Measurements from ENCODE around the gene RBKS. TPM values are rescaled to one million over a fixed set of nuclear protein-coding genes. Genes with fewer than 3 reads are reported as not detected.

The RBKS gene
- total and polyA plus RNA-seq, 4 donors: 0.90 to 6.5 (median 4.6) TPM

DNA sequence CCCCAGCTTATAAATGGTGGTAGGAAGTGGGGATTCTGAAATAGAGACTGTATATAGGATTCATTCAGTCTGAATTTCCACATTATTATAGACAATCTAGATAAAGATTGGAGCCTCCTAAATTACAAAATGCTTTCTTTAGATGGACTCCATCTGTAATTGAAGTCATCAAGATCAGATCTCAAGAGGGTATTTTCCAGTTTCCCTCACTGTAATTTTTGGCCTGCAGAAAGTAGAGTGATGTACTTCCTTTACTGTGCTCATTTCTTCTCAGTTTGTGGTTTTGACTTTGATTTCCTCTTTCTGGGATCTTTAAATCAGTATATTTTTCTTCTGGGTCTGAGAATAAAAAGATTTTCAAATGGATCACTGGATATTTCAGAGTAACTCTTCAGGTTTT lies 7.5 kb upstream of the RBKS start:
- no peak for DNase-seq
- Histone ChIP-seq H3K36me3 (ENCODE audit: control insufficient read depth in 1 of 2, insufficient read depth in 2 of 2, low read length in 1 of 2) (peaks cover 0 to 9% of the 10 kb centered on the region in 2 donors), H3K4me3 (ENCODE audit: low read length in 2 of 2) (no peak overlapping the region), H3K4me1 (ENCODE audit: control insufficient read depth in 1 of 2, insufficient read depth in 2 of 2, low read length in 2 of 2) (no peaks in the 10 kb centered on the region), H3K9me3 (ENCODE audit: control insufficient read depth, low read length) (no peaks in the 10 kb centered on the region), H3K27me3 (ENCODE audit: control insufficient read depth in 1 of 2, insufficient read depth in 2 of 2, low read length in 1 of 2) (no peaks in the 10 kb centered on the region), H3K27ac (ENCODE audit: low read depth in 1 of 2, low read length in 2 of 2) (no peak overlapping the region)
- intact Hi-C loops (cut with DNase I): no loop called here
- ATAC-seq (ENCODE audit: low FRiP score): no peak

DNA sequence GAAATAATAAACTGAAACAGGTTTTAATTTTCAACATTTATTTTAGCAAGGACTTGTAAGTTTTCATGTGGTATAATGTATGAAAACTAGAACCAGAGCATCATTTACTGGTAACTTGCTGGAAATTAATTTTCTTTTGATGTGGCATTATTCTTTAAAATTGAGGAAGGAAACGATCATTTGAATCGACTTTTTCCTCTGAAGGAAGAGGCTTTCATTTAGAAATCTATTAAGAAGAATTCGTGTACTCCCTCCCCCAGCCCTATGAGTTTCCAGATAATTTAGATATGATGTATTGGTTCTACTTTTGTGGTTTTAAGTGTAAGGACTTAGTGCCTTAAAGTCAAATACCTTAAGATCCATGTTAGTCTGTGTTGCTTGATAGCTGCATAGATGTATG lies 2.8 kb upstream of the RBKS start:
- no peak for DNase-seq
- H3K4me1 ChIP-seq (ENCODE audit: control insufficient read depth in 1 of 2, insufficient read depth in 2 of 2, low read length in 2 of 2): no peaks in the 10 kb centered on the region
- no peak overlapping the region for H3K4me3 ChIP-seq (ENCODE audit: low read length in 2 of 2)
- intact Hi-C loops (cut with DNase I): no loop called here
- no peaks in the 10 kb centered on the region for H3K9me3 ChIP-seq (ENCODE audit: control insufficient read depth, low read length)
- H3K36me3 ChIP-seq (ENCODE audit: control insufficient read depth in 1 of 2, insufficient read depth in 2 of 2, low read length in 1 of 2): peaks cover 0 to 7% of the 10 kb centered on the region in 2 donors
- H3K27me3 ChIP-seq (ENCODE audit: control insufficient read depth in 1 of 2, insufficient read depth in 2 of 2, low read length in 1 of 2): no peaks in the 10 kb centered on the region
- H3K27ac ChIP-seq (ENCODE audit: low read depth in 1 of 2, low read length in 2 of 2): no peak overlapping the region
- WGBS, 2 donors: 78 to 80% methylated on average over 3 of the region's 3 CpGs
- no peak for ATAC-seq (ENCODE audit: low FRiP score)

DNA sequence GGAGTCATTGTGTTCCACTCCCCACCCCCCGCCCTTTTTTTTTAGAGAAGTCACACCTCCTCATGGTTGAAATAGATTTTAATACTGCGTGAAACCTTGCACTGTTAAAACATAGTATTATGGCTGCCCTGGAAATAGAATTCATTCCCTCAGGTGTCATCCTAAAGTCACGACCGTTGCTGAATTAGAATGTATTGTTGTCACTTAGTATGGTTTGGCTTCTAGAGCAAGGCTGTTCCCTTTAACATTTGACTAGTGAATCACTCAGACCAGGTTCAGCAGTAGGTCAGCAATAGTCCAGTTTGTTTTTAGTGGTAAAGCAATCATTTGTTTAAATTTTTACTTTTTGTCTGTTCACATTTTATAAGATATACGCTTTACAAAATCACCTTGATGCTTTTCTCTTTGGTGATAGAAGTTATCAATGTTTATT lies 1.5 kb upstream of the RBKS start:
- Histone ChIP-seq H3K36me3 (ENCODE audit: control insufficient read depth in 1 of 2, insufficient read depth in 2 of 2, low read length in 1 of 2) (peaks cover 0 to 5% of the 10 kb centered on the region in 2 donors), H3K9me3 (ENCODE audit: control insufficient read depth, low read length) (no peaks in the 10 kb centered on the region), H3K27ac (ENCODE audit: low read depth in 1 of 2, low read length in 2 of 2) (no peak overlapping the region), H3K4me3 (ENCODE audit: low read length in 2 of 2) (no peak overlapping the region), H3K4me1 (ENCODE audit: control insufficient read depth in 1 of 2, insufficient read depth in 2 of 2, low read length in 2 of 2) (no peaks in the 10 kb centered on the region), H3K27me3 (ENCODE audit: control insufficient read depth in 1 of 2, insufficient read depth in 2 of 2, low read length in 1 of 2) (no peaks in the 10 kb centered on the region)
- intact Hi-C loops (cut with DNase I): loop anchor here in 1 of 2 donors (2.0 kb wide), 1 partner anchor 505 kb away; no protein-coding TSS in a partner anchor
- ATAC-seq (ENCODE audit: low FRiP score): no peak
- 74 to 75% methylated on average over 5 of the region's 5 CpGs for WGBS, 2 donors
- DNase-seq: no peak

GRCh38 chr2:27890924-27891672 lies 911 bp upstream of the RBKS start:
- no peaks in the 10 kb centered on the region for H3K36me3 ChIP-seq (ENCODE audit: control insufficient read depth in 1 of 2, insufficient read depth in 2 of 2, low read length in 1 of 2)
- WGBS, 2 donors: 14 to 15% methylated on average over 24 of the region's 24 CpGs
- H3K9me3 ChIP-seq (ENCODE audit: control insufficient read depth, low read length): no peaks in the 10 kb centered on the region
- intact Hi-C loops (cut with DNase I): loop anchor here (1.0 to 2.0 kb wide), 2 partner anchors 501 to 506 kb away; partner anchors contain the start of gene FOSL2 (in 1 of the 2)
- no peaks in the 10 kb centered on the region for H3K27me3 ChIP-seq (ENCODE audit: control insufficient read depth in 1 of 2, insufficient read depth in 2 of 2, low read length in 1 of 2)
- ATAC-seq (ENCODE audit: low FRiP score): peak; percentile 75
- peak; percentile 90 to 95 for DNase-seq
- H3K27ac ChIP-seq (ENCODE audit: low read depth in 1 of 2, low read length in 2 of 2): peak overlapping the region in 1 of 2 donors; percentile 87
- no peaks in the 10 kb centered on the region for H3K4me1 ChIP-seq (ENCODE audit: control insufficient read depth in 1 of 2, insufficient read depth in 2 of 2, low read length in 2 of 2)
- peak overlapping the region; percentile 58 to 77 for H3K4me3 ChIP-seq (ENCODE audit: low read length in 2 of 2)

DNA sequence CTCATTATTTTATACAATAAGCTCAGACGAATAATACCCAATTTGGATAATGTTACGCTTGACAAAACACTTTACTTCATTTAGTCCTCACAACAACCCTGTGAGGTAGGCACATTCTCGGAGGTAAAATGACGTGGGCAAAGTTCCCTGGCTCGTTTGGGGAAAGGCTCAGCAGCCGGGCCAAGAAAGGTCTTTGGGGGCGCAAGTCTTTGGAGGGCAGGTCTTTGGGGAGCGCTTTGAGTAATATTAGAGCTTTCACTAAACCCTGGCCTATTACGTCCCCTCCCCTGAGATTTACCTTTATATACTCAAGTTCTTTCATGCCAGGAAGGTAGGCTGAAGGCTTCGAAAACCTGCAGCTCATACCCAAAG lies 427 bp downstream of the RBKS start:
- H3K4me1 ChIP-seq (ENCODE audit: control insufficient read depth in 1 of 2, insufficient read depth in 2 of 2, low read length in 2 of 2): peaks cover 0 to 5% of the 10 kb centered on the region in 2 donors
- intact Hi-C loops (cut with DNase I): loop anchor here (1.0 to 10.0 kb wide), 5 partner anchors 65 to 507 kb away; partner anchors contain the start of gene FOSL2 (in 1 of the 2)
- H3K9me3 ChIP-seq (ENCODE audit: control insufficient read depth, low read length): no peaks in the 10 kb centered on the region
- no peaks in the 10 kb centered on the region for H3K27me3 ChIP-seq (ENCODE audit: control insufficient read depth in 1 of 2, insufficient read depth in 2 of 2, low read length in 1 of 2)
- H3K27ac ChIP-seq (ENCODE audit: low read depth in 1 of 2, low read length in 2 of 2): peak overlapping the region; percentile 23 to 78
- no peaks in the 10 kb centered on the region for H3K36me3 ChIP-seq (ENCODE audit: control insufficient read depth in 1 of 2, insufficient read depth in 2 of 2, low read length in 1 of 2)
- 3 to 7% methylated on average over 10 of the region's 10 CpGs for WGBS, 2 donors
- no peak for DNase-seq
- no peak for ATAC-seq (ENCODE audit: low FRiP score)
- H3K4me3 ChIP-seq (ENCODE audit: low read length in 2 of 2): peak overlapping the region; percentile 22 to 77

- H3K9me3 ChIP-seq (ENCODE audit: control insufficient read depth, low read length): no peaks in the 10 kb centered on the region
- WGBS, 2 donors: 1 to 8% methylated on average over 3 of the region's 3 CpGs
- ATAC-seq (ENCODE audit: low FRiP score) (no peak), DNase-seq (no peak)
- H3K4me1 ChIP-seq (ENCODE audit: control insufficient read depth in 1 of 2, insufficient read depth in 2 of 2, low read length in 2 of 2): peaks cover 0 to 5% of the 10 kb centered on the region in 2 donors
- H3K27me3 ChIP-seq (ENCODE audit: control insufficient read depth in 1 of 2, insufficient read depth in 2 of 2, low read length in 1 of 2): no peaks in the 10 kb centered on the region
- H3K27ac ChIP-seq (ENCODE audit: low read depth in 1 of 2, low read length in 2 of 2): no peak overlapping the region
- intact Hi-C loops (cut with DNase I): loop anchor here (5.0 to 10.0 kb wide), 3 partner anchors 64 to 166 kb away; no protein-coding TSS in a partner anchor
- H3K36me3 ChIP-seq (ENCODE audit: control insufficient read depth in 1 of 2, insufficient read depth in 2 of 2, low read length in 1 of 2): no peaks in the 10 kb centered on the region
- no peak overlapping the region for H3K4me3 ChIP-seq (ENCODE audit: low read length in 2 of 2)
Measured at GRCh38 chr2:27888790-27889189, 1.4 kb downstream of the RBKS start.

DNA sequence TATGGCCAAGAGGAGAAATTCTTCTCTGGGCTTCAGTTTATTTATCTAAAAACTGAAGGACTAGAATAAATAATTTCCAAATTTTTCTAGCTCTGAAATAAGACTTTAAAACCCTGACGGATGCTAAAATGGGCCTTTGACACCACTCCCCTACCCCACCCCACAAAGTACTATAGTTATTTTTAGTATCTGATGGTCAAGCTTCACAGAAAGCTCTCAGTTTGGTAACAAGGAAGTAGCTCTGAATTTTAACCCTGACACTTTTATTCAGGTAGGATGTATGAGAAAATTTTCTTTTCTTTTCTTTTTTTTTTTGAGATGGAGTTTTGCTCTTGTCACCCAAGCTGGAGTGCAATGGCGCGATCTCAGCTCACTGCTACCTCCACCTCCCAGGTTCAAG lies 2.4 kb downstream of the RBKS start:
- H3K36me3 ChIP-seq (ENCODE audit: control insufficient read depth in 1 of 2, insufficient read depth in 2 of 2, low read length in 1 of 2): no peaks in the 10 kb centered on the region
- DNase-seq (no peak), ATAC-seq (ENCODE audit: low FRiP score) (no peak)
- H3K4me3 ChIP-seq (ENCODE audit: low read length in 2 of 2): no peak overlapping the region
- WGBS, 2 donors: 62 to 65% methylated on average over 3 of the region's 3 CpGs
- intact Hi-C loops (cut with DNase I): loop anchor here (5.0 to 10.0 kb wide), 3 partner anchors 63 to 166 kb away; no protein-coding TSS in a partner anchor
- no peaks in the 10 kb centered on the region for H3K27me3 ChIP-seq (ENCODE audit: control insufficient read depth in 1 of 2, insufficient read depth in 2 of 2, low read length in 1 of 2)
- H3K9me3 ChIP-seq (ENCODE audit: control insufficient read depth, low read length): no peaks in the 10 kb centered on the region
- H3K27ac ChIP-seq (ENCODE audit: low read depth in 1 of 2, low read length in 2 of 2): no peak overlapping the region
- H3K4me1 ChIP-seq (ENCODE audit: control insufficient read depth in 1 of 2, insufficient read depth in 2 of 2, low read length in 2 of 2): peaks cover 0 to 5% of the 10 kb centered on the region in 2 donors

DNA sequence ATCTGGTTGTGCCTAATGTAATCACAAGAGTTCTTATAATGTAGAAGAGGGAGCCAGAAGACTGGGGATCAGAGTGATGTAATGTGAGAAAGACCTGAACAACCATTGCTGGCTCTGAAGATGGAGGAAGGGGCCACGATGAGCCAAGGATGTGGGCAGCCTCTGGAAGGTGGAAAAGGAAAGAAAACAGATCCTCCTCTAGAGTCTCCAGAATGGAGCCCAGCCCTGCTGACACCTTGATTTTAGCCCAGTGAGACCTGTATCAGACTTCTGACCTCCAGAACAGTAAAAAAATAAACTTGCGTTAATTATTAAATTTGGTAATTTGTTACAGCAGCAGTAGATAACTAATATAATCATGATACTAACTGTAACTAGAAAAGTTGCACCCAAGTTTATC lies 3.1 kb downstream of the RBKS start:
- intact Hi-C loops (cut with DNase I): loop anchor here (5.0 to 10.0 kb wide), 3 partner anchors 62 to 165 kb away; no protein-coding TSS in a partner anchor
- 57 to 60% methylated on average over 2 of the region's 2 CpGs for WGBS, 2 donors
- no peak for DNase-seq
- Histone ChIP-seq H3K9me3 (ENCODE audit: control insufficient read depth, low read length) (no peaks in the 10 kb centered on the region), H3K27ac (ENCODE audit: low read depth in 1 of 2, low read length in 2 of 2) (no peak overlapping the region), H3K4me1 (ENCODE audit: control insufficient read depth in 1 of 2, insufficient read depth in 2 of 2, low read length in 2 of 2) (peaks cover 0 to 5% of the 10 kb centered on the region in 2 donors), H3K36me3 (ENCODE audit: control insufficient read depth in 1 of 2, insufficient read depth in 2 of 2, low read length in 1 of 2) (no peaks in the 10 kb centered on the region), H3K27me3 (ENCODE audit: control insufficient read depth in 1 of 2, insufficient read depth in 2 of 2, low read length in 1 of 2) (no peaks in the 10 kb centered on the region), H3K4me3 (ENCODE audit: low read length in 2 of 2) (no peak overlapping the region)
- no peak for ATAC-seq (ENCODE audit: low FRiP score)

- intact Hi-C loops (cut with DNase I): loop anchor here (5.0 to 10.0 kb wide), 3 partner anchors 62 to 164 kb away; no protein-coding TSS in a partner anchor
- ATAC-seq (ENCODE audit: low FRiP score) (no peak), DNase-seq (no peak)
- peaks cover 0 to 5% of the 10 kb centered on the region in 2 donors for H3K4me1 ChIP-seq (ENCODE audit: control insufficient read depth in 1 of 2, insufficient read depth in 2 of 2, low read length in 2 of 2)
- H3K27ac ChIP-seq (ENCODE audit: low read depth in 1 of 2, low read length in 2 of 2): no peak overlapping the region
- no peaks in the 10 kb centered on the region for H3K36me3 ChIP-seq (ENCODE audit: control insufficient read depth in 1 of 2, insufficient read depth in 2 of 2, low read length in 1 of 2)
- H3K9me3 ChIP-seq (ENCODE audit: control insufficient read depth, low read length): no peaks in the 10 kb centered on the region
- WGBS, 2 donors: 92% methylated on average over 6 of the region's 6 CpGs
- H3K27me3 ChIP-seq (ENCODE audit: control insufficient read depth in 1 of 2, insufficient read depth in 2 of 2, low read length in 1 of 2): no peaks in the 10 kb centered on the region
- H3K4me3 ChIP-seq (ENCODE audit: low read length in 2 of 2): no peak overlapping the region
Measured at GRCh38 chr2:27886322-27886721, 3.9 kb downstream of the RBKS start.

All from aorta (tissue), 5 donors.